Ishikawa (cell line): ENCODE results near the gene GFOD2.

Experiments
- CEBPB ChIP-seq: IDR thresholded peaks from 2 replicates; pipeline ENCODE4 v1.6.1; 2012
- CREB1 ChIP-seq: IDR thresholded peaks from 2 replicates; pipeline ENCODE4 v1.6.1; 2012; ENCODE audit warnings: low read depth
- EGR1 ChIP-seq: IDR thresholded peaks from 2 replicates; pipeline ENCODE4 v1.6.1; 2012
- EP300 ChIP-seq: IDR thresholded peaks from 2 replicates; pipeline ENCODE4 v1.6.1; 2012; ENCODE audit warnings: borderline replicate concordance
- FOXM1 ChIP-seq: IDR thresholded peaks from 2 replicates; pipeline ENCODE4 v1.6.1; 2012; ENCODE audit warnings: low read depth, borderline replicate concordance
- NFIC ChIP-seq: IDR thresholded peaks from 2 replicates; pipeline ENCODE4 v1.6.1; 2012
- RAD21 ChIP-seq: IDR thresholded peaks from 2 replicates; pipeline ENCODE4 v1.6.1; 2012; ENCODE audit warnings: low read depth
- TAF1 ChIP-seq: IDR thresholded peaks from 2 replicates; pipeline ENCODE4 v1.6.1; 2012; ENCODE audit warnings: low read depth, mild to moderate bottlenecking
- TCF12 ChIP-seq: IDR thresholded peaks from 2 replicates; pipeline ENCODE4 v1.6.1; 2012; ENCODE audit warnings: low read depth
- TEAD4 ChIP-seq: IDR thresholded peaks from 2 replicates; pipeline ENCODE4 v1.6.1; 2012
- YY1 ChIP-seq: IDR thresholded peaks from 2 replicates; pipeline ENCODE4 v1.6.1; 2012; ENCODE audit warnings: low read depth
- ZBTB7A ChIP-seq: IDR thresholded peaks from 2 replicates; pipeline ENCODE4 v1.6.1; 2012; ENCODE audit warnings: low read depth
- TF ChIP-seq, protein P1 (sequence below): IDR thresholded peaks from 2 replicates; pipeline ENCODE4 v1.6.1; 2012
- TF ChIP-seq, protein P2 (sequence below): IDR thresholded peaks from 2 replicates; pipeline ENCODE4 v1.6.1; 2012

GRCh38 chr16:67713647-67714273 is 5.4 kb downstream of the GFOD2 start:
- TF ChIP-seq YY1 (no peak), TEAD4 (no peak), ZBTB7A (no peak), NFIC (no peak), EP300 (no peak), FOXM1 (no peak), EGR1 (no peak), CEBPB (no peak), TCF12 (no peak), RAD21 (no peak), TAF1 (no peak), CREB1 (no peak)
- TF ChIP-seq, protein P1, sequence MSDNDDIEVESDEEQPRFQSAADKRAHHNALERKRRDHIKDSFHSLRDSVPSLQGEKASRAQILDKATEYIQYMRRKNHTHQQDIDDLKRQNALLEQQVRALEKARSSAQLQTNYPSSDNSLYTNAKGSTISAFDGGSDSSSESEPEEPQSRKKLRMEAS = no peak
- TF ChIP-seq, protein P2, sequence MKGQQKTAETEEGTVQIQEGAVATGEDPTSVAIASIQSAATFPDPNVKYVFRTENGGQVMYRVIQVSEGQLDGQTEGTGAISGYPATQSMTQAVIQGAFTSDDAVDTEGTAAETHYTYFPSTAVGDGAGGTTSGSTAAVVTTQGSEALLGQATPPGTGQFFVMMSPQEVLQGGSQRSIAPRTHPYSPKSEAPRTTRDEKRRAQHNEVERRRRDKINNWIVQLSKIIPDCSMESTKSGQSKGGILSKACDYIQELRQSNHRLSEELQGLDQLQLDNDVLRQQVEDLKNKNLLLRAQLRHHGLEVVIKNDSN = no peak
